ENCODE data around the gene CEACAM21. TPM values are rescaled to one million over a fixed set of nuclear protein-coding genes. Genes with fewer than 3 reads are reported as not detected.

CEACAM21 gene
- polyA plus RNA-seq, 2 of the 4 experiments (the other 2 are of a cell fraction) = not detected

GRCh38 chr19:41570179-41570578, 5.8 kb upstream of the CEACAM21 start:
- ChIA-PET CTCF (interaction anchor here (0.6 to 46.4 kb wide), 82 partner anchors 2 to 1248 kb away, joined by 3 to 1358 read pairs (median 4); partner anchors contain the start of genes B9D2, CCDC97, CEACAM21 and DMAC2), POLR2A (interaction anchor here (1.0 to 1.1 kb wide), 2 partner anchors 121 to 131 kb away, joined by 4 to 5 read pairs; partner anchors contain the start of gene DMAC2)
- Histone ChIP-seq H3K27ac (no peak overlapping the region), H3K4me3 (no peak overlapping the region), H3K4me2 (0 out of 3 replicates have a peak overlapping the region, but pooled peaks have one; percentile 1), H3K9me3 (peaks cover 6% of the 10 kb centered on the region; the same call in 1 of the 3 replicates), H3K4me1 (no peaks in the 10 kb centered on the region; the same call in 1 of the 3 replicates)
- WGBS (ENCODE audit: missing lambda C conversion rate) = 5% methylated on average over 3 of the region's 3 CpGs
- DNase-seq (ENCODE audit: low read depth in 1 of 2, low spot score in 1 of 2) (no peak), ATAC-seq (peak; percentile 58 to 60), FAIRE-seq (peak; percentile 43)
- TF ChIP-seq HOXB5 (CRISPR knock-in tag; IDR thresholded peaks at IDR 0.05) (no peak), CHD4 (IDR thresholded peaks at IDR 0.05; ENCODE audit: borderline replicate concordance) (no peak), RFX5 (IDR thresholded peaks at IDR 0.05) (no peak), KDM5A (IDR thresholded peaks at IDR 0.05) (no peak), HEYL (CRISPR knock-in tag; IDR thresholded peaks at IDR 0.05) (no peak), ZSCAN20 (CRISPR knock-in tag; IDR thresholded peaks at IDR 0.05) (no peak), NR3C1 (IDR thresholded peaks at IDR 0.05) (no peak), RARB (CRISPR knock-in tag; IDR thresholded peaks at IDR 0.05) (no peak), E2F6 (IDR thresholded peaks at IDR 0.05; ENCODE audit: borderline replicate concordance, low read depth) (no peak), FOXS1 (CRISPR knock-in tag; IDR thresholded peaks at IDR 0.05) (no peak), MAX (IDR thresholded peaks at IDR 0.05) (no peak), EP300 (IDR thresholded peaks at IDR 0.05) (no peak), EHMT2 (IDR thresholded peaks at IDR 0.05; ENCODE audit: low read depth) (no peak)
- TF ChIP-seq, protein P1, sequence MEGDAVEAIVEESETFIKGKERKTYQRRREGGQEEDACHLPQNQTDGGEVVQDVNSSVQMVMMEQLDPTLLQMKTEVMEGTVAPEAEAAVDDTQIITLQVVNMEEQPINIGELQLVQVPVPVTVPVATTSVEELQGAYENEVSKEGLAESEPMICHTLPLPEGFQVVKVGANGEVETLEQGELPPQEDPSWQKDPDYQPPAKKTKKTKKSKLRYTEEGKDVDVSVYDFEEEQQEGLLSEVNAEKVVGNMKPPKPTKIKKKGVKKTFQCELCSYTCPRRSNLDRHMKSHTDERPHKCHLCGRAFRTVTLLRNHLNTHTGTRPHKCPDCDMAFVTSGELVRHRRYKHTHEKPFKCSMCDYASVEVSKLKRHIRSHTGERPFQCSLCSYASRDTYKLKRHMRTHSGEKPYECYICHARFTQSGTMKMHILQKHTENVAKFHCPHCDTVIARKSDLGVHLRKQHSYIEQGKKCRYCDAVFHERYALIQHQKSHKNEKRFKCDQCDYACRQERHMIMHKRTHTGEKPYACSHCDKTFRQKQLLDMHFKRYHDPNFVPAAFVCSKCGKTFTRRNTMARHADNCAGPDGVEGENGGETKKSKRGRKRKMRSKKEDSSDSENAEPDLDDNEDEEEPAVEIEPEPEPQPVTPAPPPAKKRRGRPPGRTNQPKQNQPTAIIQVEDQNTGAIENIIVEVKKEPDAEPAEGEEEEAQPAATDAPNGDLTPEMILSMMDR (IDR thresholded peaks at IDR 0.05) = no peak
- TF ChIP-seq, protein P2, sequence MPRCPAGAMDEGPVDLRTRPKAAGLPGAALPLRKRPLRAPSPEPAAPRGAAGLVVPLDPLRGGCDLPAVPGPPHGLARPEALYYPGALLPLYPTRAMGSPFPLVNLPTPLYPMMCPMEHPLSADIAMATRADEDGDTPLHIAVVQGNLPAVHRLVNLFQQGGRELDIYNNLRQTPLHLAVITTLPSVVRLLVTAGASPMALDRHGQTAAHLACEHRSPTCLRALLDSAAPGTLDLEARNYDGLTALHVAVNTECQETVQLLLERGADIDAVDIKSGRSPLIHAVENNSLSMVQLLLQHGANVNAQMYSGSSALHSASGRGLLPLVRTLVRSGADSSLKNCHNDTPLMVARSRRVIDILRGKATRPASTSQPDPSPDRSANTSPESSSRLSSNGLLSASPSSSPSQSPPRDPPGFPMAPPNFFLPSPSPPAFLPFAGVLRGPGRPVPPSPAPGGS (IDR thresholded peaks at IDR 0.05) = no peak
- TF ChIP-seq, protein P3, sequence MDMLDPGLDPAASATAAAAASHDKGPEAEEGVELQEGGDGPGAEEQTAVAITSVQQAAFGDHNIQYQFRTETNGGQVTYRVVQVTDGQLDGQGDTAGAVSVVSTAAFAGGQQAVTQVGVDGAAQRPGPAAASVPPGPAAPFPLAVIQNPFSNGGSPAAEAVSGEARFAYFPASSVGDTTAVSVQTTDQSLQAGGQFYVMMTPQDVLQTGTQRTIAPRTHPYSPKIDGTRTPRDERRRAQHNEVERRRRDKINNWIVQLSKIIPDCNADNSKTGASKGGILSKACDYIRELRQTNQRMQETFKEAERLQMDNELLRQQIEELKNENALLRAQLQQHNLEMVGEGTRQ (IDR thresholded peaks at IDR 0.05) = no peak

DNA sequence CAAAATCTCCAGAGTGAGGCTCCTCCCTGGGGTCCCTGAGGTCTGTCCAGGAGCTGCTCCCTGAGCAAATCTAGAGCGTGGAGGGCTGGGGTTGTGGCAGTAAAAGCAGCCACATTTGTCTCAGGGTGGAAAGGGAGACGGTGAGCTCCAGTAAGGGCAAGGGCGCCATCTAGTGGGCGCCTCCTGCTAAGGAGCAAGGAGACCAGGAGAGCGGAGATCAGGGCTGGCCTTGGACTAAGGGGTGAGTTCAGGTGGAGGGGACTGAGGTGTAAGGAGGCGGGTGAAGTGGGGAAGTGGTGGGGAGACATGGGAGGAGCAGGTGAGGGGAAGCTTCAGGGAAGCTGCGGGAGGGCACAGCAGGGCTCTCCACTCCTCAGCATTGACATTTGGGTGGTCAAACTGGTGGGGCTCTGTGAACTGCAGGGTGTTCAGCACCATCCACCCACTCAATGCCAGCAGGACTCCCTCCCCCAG, 5.3 kb upstream of the CEACAM21 start:
- ChIA-PET CTCF (interaction anchor here (0.5 to 46.4 kb wide), 85 partner anchors 2 to 1643 kb away, joined by 3 to 1358 read pairs (median 4); partner anchors contain the start of genes B9D2, CCDC97, CEACAM21 and DMAC2), POLR2A (interaction anchor here (0.6 to 1.1 kb wide), 3 partner anchors 122 to 183 kb away, joined by 3 to 5 read pairs (median 4); partner anchors contain the start of gene DMAC2)
- FAIRE-seq (peak; percentile 100), ATAC-seq (peak; percentile 90 to 99), DNase-seq (ENCODE audit: low read depth in 1 of 2, low spot score in 1 of 2) (peak; percentile 85 to 90)
- peaks cover 6% of the 10 kb centered on the region; the same call in 1 of the 3 replicates for H3K9me3 ChIP-seq
- WGBS (ENCODE audit: missing lambda C conversion rate) = under 1% methylated on average over 7 of the region's 7 CpGs
- 0 out of 3 replicates have a peak overlapping the region, but pooled peaks have one; percentile 1 for H3K4me2 ChIP-seq
- no peak overlapping the region for H3K27ac ChIP-seq
- no peak overlapping the region for H3K4me3 ChIP-seq
- H3K4me1 ChIP-seq = no peaks in the 10 kb centered on the region; the same call in 2 of the 3 replicates
- TF ChIP-seq ESRRA (IDR thresholded peaks at IDR 0.05; ENCODE audit: borderline replicate concordance, low read length) (0 out of 2 replicates have a peak, but pooled peaks have one; percentile 21), HES2 (IDR thresholded peaks at IDR 0.05) (no peak), RAD21 (conservative IDR thresholded peaks at IDR 0.05 in 1 of 2, IDR thresholded peaks at IDR 0.05 in 1 of 2) (peak; percentile 96 to 99), ZSCAN20 (CRISPR knock-in tag; IDR thresholded peaks at IDR 0.05) (no peak), CEBPB (IDR thresholded peaks at IDR 0.05) (no peak), MAZ (IDR thresholded peaks at IDR 0.05; ENCODE audit: borderline replicate concordance, low read depth, low read length) (no peak), CHD4 (IDR thresholded peaks at IDR 0.05; ENCODE audit: borderline replicate concordance) (no peak), ZC3H11A (IDR thresholded peaks at IDR 0.05) (no peak), MYC (IDR thresholded peaks at IDR 0.05; ENCODE audit: borderline replicate concordance, low read length) (no peak), RARB (CRISPR knock-in tag; IDR thresholded peaks at IDR 0.05) (no peak), MAFK (IDR thresholded peaks at IDR 0.05; ENCODE audit: partially characterized antibody) (no peak), RNF2 (IDR thresholded peaks at IDR 0.05; ENCODE audit: borderline replicate concordance, low read depth) (no peak), SREBF2 (IDR thresholded peaks at IDR 0.05) (no peak), POLR2A (IDR thresholded peaks at IDR 0.05; ENCODE audit: low read length) (no peak), TP53 (CRISPR knock-in tag; IDR thresholded peaks at IDR 0.05) (no peak)
- TF ChIP-seq, protein P2 (IDR thresholded peaks at IDR 0.05) = no peak
- TF ChIP-seq, protein P1 (IDR thresholded peaks at IDR 0.05) = peak; percentile 99

Measured in A549 (cell line).